ENCODE data around the gene OR10T2.

Gene OR10T2

GRCh38 chr1:158371188-158371953 is 27.9 kb downstream of the OR10T2 start:
- TF ChIP-seq GATA2 (IDR thresholded peaks at IDR 0.05; ENCODE audit: low read depth, low read length) = no peak
- no peak for TF ChIP-seq GATA3 (IDR thresholded peaks at IDR 0.05; ENCODE audit: low read depth, low read length)

- TF ChIP-seq GATA2 (IDR thresholded peaks at IDR 0.05; ENCODE audit: low read depth, low read length) (no peak), GATA3 (IDR thresholded peaks at IDR 0.05; ENCODE audit: low read depth, low read length) (no peak)
These were observed 32.5 kb downstream of the OR10T2 start for GRCh38 chr1:158366783-158367182.

GRCh38 chr1:158362941-158363340 is 36.3 kb downstream of the OR10T2 start:
- TF ChIP-seq GATA2 (IDR thresholded peaks at IDR 0.05; ENCODE audit: low read depth, low read length) (no peak), GATA3 (IDR thresholded peaks at IDR 0.05; ENCODE audit: low read depth, low read length) (no peak)

GRCh38 chr1:158362482-158362881 is 36.8 kb downstream of the OR10T2 start:
- TF ChIP-seq GATA3 (IDR thresholded peaks at IDR 0.05; ENCODE audit: low read depth, low read length) (no peak), GATA2 (IDR thresholded peaks at IDR 0.05; ENCODE audit: low read depth, low read length) (no peak)

- TF ChIP-seq GATA2 (IDR thresholded peaks at IDR 0.05; ENCODE audit: low read depth, low read length) = no peak
- TF ChIP-seq GATA3 (IDR thresholded peaks at IDR 0.05; ENCODE audit: low read depth, low read length) = no peak
These were observed 41.8 kb downstream of the OR10T2 start for GRCh38 chr1:158357441-158357840.

- no peak for TF ChIP-seq GATA3 (IDR thresholded peaks at IDR 0.05; ENCODE audit: low read depth, low read length)
- TF ChIP-seq GATA2 (IDR thresholded peaks at IDR 0.05; ENCODE audit: low read depth, low read length) = no peak
These were observed 42.6 kb downstream of the OR10T2 start for GRCh38 chr1:158356616-158357015.

- no peak for TF ChIP-seq GATA3 (IDR thresholded peaks at IDR 0.05; ENCODE audit: low read depth, low read length)
- TF ChIP-seq GATA2 (IDR thresholded peaks at IDR 0.05; ENCODE audit: low read depth, low read length) = no peak
These were observed 43.4 kb downstream of the OR10T2 start for GRCh38 chr1:158355773-158356285.

- TF ChIP-seq GATA2 (IDR thresholded peaks at IDR 0.05; ENCODE audit: low read depth, low read length) = no peak
- no peak for TF ChIP-seq GATA3 (IDR thresholded peaks at IDR 0.05; ENCODE audit: low read depth, low read length)
These were observed 45.0 kb downstream of the OR10T2 start for GRCh38 chr1:158354255-158354654.

- TF ChIP-seq GATA3 (IDR thresholded peaks at IDR 0.05; ENCODE audit: low read depth, low read length) = no peak
- no peak for TF ChIP-seq GATA2 (IDR thresholded peaks at IDR 0.05; ENCODE audit: low read depth, low read length)
These were observed 45.8 kb downstream of the OR10T2 start, which contains the start of gene CD1E for GRCh38 chr1:158353303-158354075. CD1E (plus strand) TSS chr1:158353894; CDS start chr1:158353989, 95 bp downstream.

All from SH-SY5Y (cell line).